Pancreas (tissue), 10 donors: ENCODE results near the gene CEACAM8. TPM values are rescaled to one million over a fixed set of nuclear protein-coding genes. Genes with fewer than 3 reads are reported as not detected.
"Not testable (repeated sequence)": the region's sequence is repeated elsewhere in the genome, so short reads cannot be mapped to it uniquely, and the experiment has no call there.

Experiments used
- ATAC-seq, 4 donors: fragments of 200-7000 bp; cut with Tn5 transposase; one replicate each; pipeline versions ENCODE4 v1.8.0 to v1.9.1; 2020; ENCODE audit warnings: mild to moderate bottlenecking in 4 of 4, moderate library complexity in 4 of 4
- DNase-seq, 6 donors: peaks; one replicate each; pipeline ENCODE4 v3.0.0-alpha.2; 2020
- FAIRE-seq: peaks from 2 replicates; lab custom pipeline; 2012; peaks lifted over from hg19 to GRCh38; lab: Jason Lieb, UNC
- H3K27ac ChIP-seq, 4 donors: fragments of 200-600 bp; sonication (generic); 1 replicate in 3 of 4; 2 replicates in 1 of 4; pipeline versions ENCODE4 v1.5.0 to v1.8.0; 2020
- H3K27me3 ChIP-seq, 4 donors: fragments of 200-600 bp; one replicate each; pipeline ENCODE4 v1.8.0; 2021
- H3K36me3 ChIP-seq, 3 donors: fragments of 200-600 bp; sonication (generic) in 1 of 3; one replicate each; pipeline versions ENCODE4 v1.5.0 to v1.8.0; 2020 to 2021
- H3K4me1 ChIP-seq, 3 donors: fragments of 200-600 bp; one replicate each; pipeline ENCODE4 v1.8.0; 2021
- H3K4me3 ChIP-seq, 4 donors: fragments of 200-600 bp; sonication (generic) in 2 of 4; one replicate each; pipeline versions ENCODE4 v1.5.0 to v1.8.0; 2020 to 2021
- H3K9me3 ChIP-seq, 4 donors: fragments of 200-600 bp; one replicate each; pipeline ENCODE4 v1.8.0; 2021
- WGBS, 2 donors: extraction: QIAGEN DNeasy Blood & Tissue Kit; methylation state at CpG; one replicate each; pipeline ENCODE4 v1.1.7; 2013; 5-methylcytosine and 5-hydroxymethylcytosine counted together
- intact Hi-C, 3 donors: fragments of 100-400 bp; cut with DNase I; formaldehyde crosslinking; loops; one replicate each; pipeline versions ENCODE4 v1.11.1 to v1.14.2; 2022
- polyA plus RNA-seq, 2 donors: library from polyadenylated mRNA; stranded (reverse); fragments of 200-250 nt; gene quantifications; one replicate each; pipeline ENCODE4 v1.2.3, GENCODE V29; 2013
- total RNA-seq, 6 donors: library from RNA; stranded (reverse); fragmentation: NEBNext Ultra II Directional in 4 of 6; extraction: Animal tissue kit (Norgen Biotek cat#: 25700) in 4 of 6; gene quantifications; one replicate each; pipeline versions ENCODE4 v1.2.1 to v1.2.4, GENCODE V29; 2021 to 2023
- TF ChIP-seq, protein P1 (sequence below), 4 donors: fragments of 200-600 bp; sonication (generic) in 3 of 4; IDR thresholded peaks; one replicate each; pipeline versions ENCODE4 v1.5.0 to v1.8.0; 2021; ENCODE audit warnings: antibody characterized with exemption in 4 of 4
- donor health status: healthy with polysubstance abuse.
- donor health status: DM: no; HTN: no; CAD: no; lungs with moderate emphysema.
- donor health status: DM: no; HTN: no; CAD: no.
- donor health status: control.
- donor health status: control.
- donor health status: Bipolar disorder and iron deficiency.
- donor health status: DM: yes; HTN: yes; CAD: no.
- donor health status: DM: no; HTN: no; CAD: no.
- donor health status: DM: no; HTN: no; CAD: no.
- donor health status: DM: yes; HTN: yes; CAD: no.

Gene CEACAM8
- total and polyA plus RNA-seq, 8 donors: not detected

GRCh38 chr19:42628411-42629140 is 33.9 kb upstream of the CEACAM8 start:
- WGBS, 2 donors: 32 to 45% methylated on average over 2 of the region's 2 CpGs
- no peak for FAIRE-seq
- no peaks in the 10 kb centered on the region for H3K4me1 ChIP-seq
- intact Hi-C loops: no loop called here
- TF ChIP-seq, protein P1, sequence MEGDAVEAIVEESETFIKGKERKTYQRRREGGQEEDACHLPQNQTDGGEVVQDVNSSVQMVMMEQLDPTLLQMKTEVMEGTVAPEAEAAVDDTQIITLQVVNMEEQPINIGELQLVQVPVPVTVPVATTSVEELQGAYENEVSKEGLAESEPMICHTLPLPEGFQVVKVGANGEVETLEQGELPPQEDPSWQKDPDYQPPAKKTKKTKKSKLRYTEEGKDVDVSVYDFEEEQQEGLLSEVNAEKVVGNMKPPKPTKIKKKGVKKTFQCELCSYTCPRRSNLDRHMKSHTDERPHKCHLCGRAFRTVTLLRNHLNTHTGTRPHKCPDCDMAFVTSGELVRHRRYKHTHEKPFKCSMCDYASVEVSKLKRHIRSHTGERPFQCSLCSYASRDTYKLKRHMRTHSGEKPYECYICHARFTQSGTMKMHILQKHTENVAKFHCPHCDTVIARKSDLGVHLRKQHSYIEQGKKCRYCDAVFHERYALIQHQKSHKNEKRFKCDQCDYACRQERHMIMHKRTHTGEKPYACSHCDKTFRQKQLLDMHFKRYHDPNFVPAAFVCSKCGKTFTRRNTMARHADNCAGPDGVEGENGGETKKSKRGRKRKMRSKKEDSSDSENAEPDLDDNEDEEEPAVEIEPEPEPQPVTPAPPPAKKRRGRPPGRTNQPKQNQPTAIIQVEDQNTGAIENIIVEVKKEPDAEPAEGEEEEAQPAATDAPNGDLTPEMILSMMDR (IDR thresholded peaks at IDR 0.05): no peak
- DNase-seq: no peak
- no peak for ATAC-seq
- no peak overlapping the region for H3K4me3 ChIP-seq
- H3K27me3 ChIP-seq: no peaks in the 10 kb centered on the region
- H3K27ac ChIP-seq: no peak overlapping the region
- no peaks in the 10 kb centered on the region for H3K9me3 ChIP-seq
- no peaks in the 10 kb centered on the region for H3K36me3 ChIP-seq

- Histone ChIP-seq H3K4me1 (no peaks in the 10 kb centered on the region), H3K9me3 (no peaks in the 10 kb centered on the region), H3K36me3 (no peaks in the 10 kb centered on the region), H3K27me3 (no peaks in the 10 kb centered on the region), H3K4me3 (no peak overlapping the region), H3K27ac (no peak overlapping the region)
- FAIRE-seq: no peak
- DNase-seq: no peak
- 44 to 58% methylated on average over 2 of the region's 2 CpGs for WGBS, 2 donors
- no peak for ATAC-seq
- TF ChIP-seq, protein P1 (IDR thresholded peaks at IDR 0.05): no peak
- intact Hi-C loops: no loop called here
Measured at GRCh38 chr19:42627916-42628315, 33.2 kb upstream of the CEACAM8 start.

DNA sequence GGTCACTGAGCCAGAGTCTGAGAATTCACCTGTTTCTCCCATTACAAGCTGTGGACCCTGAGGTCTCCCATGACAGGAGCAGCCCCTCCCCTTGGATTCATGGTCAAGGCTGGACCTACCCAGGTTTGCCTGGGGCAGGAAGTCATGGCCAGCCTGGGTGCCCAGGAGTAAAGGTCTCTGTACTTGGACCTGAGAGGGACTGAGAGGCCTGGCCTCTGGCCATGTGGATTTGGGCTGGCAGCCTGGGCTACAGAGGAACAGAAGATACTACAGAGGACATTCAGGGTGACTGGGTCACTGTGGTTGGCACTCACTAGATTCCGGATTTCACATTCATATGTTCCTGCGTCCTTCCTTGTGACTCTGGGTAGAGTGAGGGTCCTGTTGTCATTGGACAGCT is 31.5 kb upstream of the CEACAM8 start:
- no peaks in the 10 kb centered on the region for H3K36me3 ChIP-seq
- no peak overlapping the region for H3K27ac ChIP-seq
- no peaks in the 10 kb centered on the region for H3K4me1 ChIP-seq
- intact Hi-C loops: no loop called here
- H3K27me3 ChIP-seq: peaks cover 0 to 8% (median 0%) of the 10 kb centered on the region in 4 donors
- TF ChIP-seq, protein P1 (IDR thresholded peaks at IDR 0.05): no peak
- no peak overlapping the region for H3K4me3 ChIP-seq
- WGBS, 2 donors: 85 to 88% methylated on average over 2 of the region's 2 CpGs
- no peak for ATAC-seq
- FAIRE-seq: no peak
- DNase-seq: no peak
- H3K9me3 ChIP-seq: no peaks in the 10 kb centered on the region

DNA sequence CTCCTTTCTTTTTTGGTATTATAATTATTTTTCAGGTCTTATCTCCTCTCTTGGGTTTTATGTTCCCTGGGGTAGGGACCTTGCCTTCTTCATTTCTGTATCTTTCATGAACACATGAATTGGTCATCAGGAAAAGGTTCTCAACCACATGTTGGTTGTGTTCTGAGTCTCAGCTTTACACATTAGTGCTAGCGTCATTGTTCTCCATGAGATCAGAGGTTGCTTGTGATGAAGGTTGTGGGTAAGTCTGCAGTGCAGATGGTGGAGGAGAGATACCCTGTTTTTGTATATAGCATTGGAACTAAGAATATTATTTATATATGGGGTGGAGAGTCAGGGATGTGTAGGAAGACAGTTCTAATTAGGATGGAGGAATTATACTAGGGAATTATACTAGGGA is 24.5 kb upstream of the CEACAM8 start:
- Histone ChIP-seq H3K27me3 (peaks cover 0 to 14% (median 0%) of the 10 kb centered on the region in 4 donors), H3K36me3 (no peaks in the 10 kb centered on the region), H3K9me3 (no peaks in the 10 kb centered on the region), H3K27ac (no peak overlapping the region), H3K4me3 (no peak overlapping the region), H3K4me1 (no peaks in the 10 kb centered on the region)
- ATAC-seq (no peak), DNase-seq (no peak), FAIRE-seq (no peak)
- TF ChIP-seq, protein P1 (IDR thresholded peaks at IDR 0.05): no peak
- 80 to 85% methylated on average over 1 of the region's 1 CpG for WGBS, 2 donors
- intact Hi-C loops: no loop called here

DNA sequence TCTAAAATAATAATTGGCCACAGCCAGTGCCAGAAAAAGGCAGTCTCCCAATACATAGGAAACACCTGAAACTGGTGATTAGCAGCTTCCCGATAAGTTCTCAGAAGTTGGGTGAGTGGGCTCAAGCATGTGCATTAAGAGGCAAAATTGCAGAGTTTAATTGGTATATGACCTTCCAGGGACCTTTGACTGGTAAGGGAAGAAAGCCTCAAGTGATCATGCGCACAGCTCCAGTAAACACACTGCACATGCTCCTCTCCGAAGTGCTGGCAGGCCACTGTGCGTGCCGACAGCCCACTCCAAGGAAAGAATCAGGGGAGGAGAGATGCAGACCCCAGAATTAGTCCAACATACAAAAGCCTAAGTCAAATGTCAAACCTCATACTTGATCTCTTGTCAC is 18.9 kb upstream of the CEACAM8 start:
- FAIRE-seq (no peak), ATAC-seq (no peak), DNase-seq (no peak)
- 83 to 85% methylated on average over 5 of the region's 5 CpGs for WGBS, 2 donors
- no peaks in the 10 kb centered on the region for H3K36me3 ChIP-seq
- peaks cover 0 to 6% (median 0%) of the 10 kb centered on the region in 4 donors for H3K27me3 ChIP-seq
- intact Hi-C loops: no loop called here
- no peaks in the 10 kb centered on the region for H3K4me1 ChIP-seq
- no peaks in the 10 kb centered on the region for H3K9me3 ChIP-seq
- H3K4me3 ChIP-seq: no peak overlapping the region
- TF ChIP-seq, protein P1 (IDR thresholded peaks at IDR 0.05): no peak
- H3K27ac ChIP-seq: no peak overlapping the region

GRCh38 chr19:42610401-42610915 is 15.7 kb upstream of the CEACAM8 start:
- FAIRE-seq, H3K36me3 ChIP-seq, H3K4me3 ChIP-seq, H3K27ac ChIP-seq, ATAC-seq, intact Hi-C loops, DNase-seq, H3K4me1 ChIP-seq, H3K9me3 ChIP-seq, H3K27me3 ChIP-seq: not testable (repeated sequence)
- 84 to 98% methylated on average over 11 to 33 of the region's 33 CpGs for WGBS, 2 donors
